HEK293 (cell line): ENCODE measurements around the gene NKG7.

Source experiments
- CTCF ChIA-PET: fragments of 350-600 bp; formaldehyde crosslinking; extraction: SDS; loops from one replicate; lab custom pipeline; 2021; ENCODE audit warnings: antibody characterized with exemption; lab: Yijun Ruan, JAX
- POLR2A ChIA-PET: fragments of 300-600 bp; formaldehyde crosslinking; extraction: SDS; loops from one replicate; lab custom pipeline; 2020; ENCODE audit warnings: antibody characterized with exemption, inconsistent platforms; lab: Yijun Ruan, JAX
- H3K27ac ChIP-seq: fragments of 200-500 bp; sonication (Bioruptor generic); 2 replicates; pipeline ENCODE4 v1.5.1; 2014; ENCODE audit warnings: low read depth, low read length, control low read depth, inconsistent platforms; ENCODE audit errors: extremely low read depth
- H3K36me3 ChIP-seq, 2 experiments: fragments of 200-500 bp in 1 of 2; sonication (Bioruptor generic) in 1 of 2; 1 replicate in 1 of 2; 2 replicates in 1 of 2; pipeline ENCODE4 v1.5.1; 2014 to 2017; ENCODE audit warnings: inconsistent platforms in 2 of 2, low read length in 2 of 2; ENCODE audit not compliant: control insufficient read depth in 2 of 2, insufficient read depth in 1 of 2
- H3K4me1 ChIP-seq: fragments of 200-500 bp; sonication (Bioruptor generic); 2 replicates; pipeline ENCODE4 v1.5.1; 2014; ENCODE audit warnings: mild to moderate bottlenecking, low read length, inconsistent platforms; ENCODE audit not compliant: control insufficient read depth, insufficient read depth
- H3K4me3 ChIP-seq: 2 replicates; pipeline ENCODE4 v1.5.1; 2011; ENCODE audit warnings: low read depth, mild to moderate bottlenecking, control low read depth, low read length, moderate library complexity
- H3K9me3 ChIP-seq: fragments of 200-500 bp; sonication (Bioruptor generic); 2 replicates; pipeline ENCODE4 v1.5.1; 2014; ENCODE audit warnings: low read depth, low read length, inconsistent platforms; ENCODE audit not compliant: control insufficient read depth, insufficient read depth
- ATF2 ChIP-seq: fragments of 450-650 bp; formaldehyde crosslinking; IDR thresholded peaks from 2 replicates; pipeline ENCODE4 v1.5.1; 2016; ENCODE audit warnings: missing biosample characterization, missing genetic modification characterization, low read depth
- EGR2 ChIP-seq: fragments of 450-650 bp; formaldehyde crosslinking; IDR thresholded peaks from 2 replicates; pipeline ENCODE4 v1.5.1; 2016; ENCODE audit warnings: low read depth, missing biosample characterization, missing genetic modification characterization
- FEZF1 ChIP-seq: fragments of 450-650 bp; formaldehyde crosslinking; IDR thresholded peaks from 2 replicates; pipeline ENCODE4 v1.5.1; 2016; ENCODE audit warnings: missing biosample characterization, missing genetic modification characterization
- GLIS1 ChIP-seq: fragments of 450-650 bp; formaldehyde crosslinking; IDR thresholded peaks from 2 replicates; pipeline ENCODE4 v1.5.1; 2016; ENCODE audit warnings: missing biosample characterization, missing genetic modification characterization
- GLIS2 ChIP-seq: fragments of 450-650 bp; formaldehyde crosslinking; IDR thresholded peaks from 2 replicates; pipeline ENCODE4 v1.5.1; 2016; ENCODE audit warnings: missing biosample characterization, missing genetic modification characterization
- MZF1 ChIP-seq: fragments of 450-650 bp; formaldehyde crosslinking; IDR thresholded peaks from 2 replicates; pipeline ENCODE4 v1.5.1; 2017; ENCODE audit warnings: missing biosample characterization, missing genetic modification characterization, borderline replicate concordance
- PRDM10 ChIP-seq: fragments of 450-650 bp; formaldehyde crosslinking; IDR thresholded peaks from 2 replicates; pipeline ENCODE4 v1.5.1; 2016; ENCODE audit warnings: missing biosample characterization, missing genetic modification characterization
- ZBTB17 ChIP-seq: fragments of 450-650 bp; formaldehyde crosslinking; IDR thresholded peaks from 2 replicates; pipeline ENCODE4 v1.5.1; 2016; ENCODE audit warnings: missing biosample characterization, missing genetic modification characterization
- ZBTB8A ChIP-seq: fragments of 450-650 bp; formaldehyde crosslinking; IDR thresholded peaks from 2 replicates; pipeline ENCODE4 v1.5.1; 2016; ENCODE audit warnings: missing biosample characterization, missing genetic modification characterization
- ZIC2 ChIP-seq: fragments of 450-650 bp; formaldehyde crosslinking; IDR thresholded peaks from 2 replicates; pipeline ENCODE4 v1.5.1; 2016; ENCODE audit warnings: missing biosample characterization, missing genetic modification characterization
- ZNF2 ChIP-seq: fragments of 450-650 bp; formaldehyde crosslinking; IDR thresholded peaks from 2 replicates; pipeline ENCODE4 v1.5.1; 2016; ENCODE audit warnings: missing biosample characterization, missing genetic modification characterization
- ZNF341 ChIP-seq: fragments of 450-650 bp; formaldehyde crosslinking; IDR thresholded peaks from 2 replicates; pipeline ENCODE4; 2016; ENCODE audit warnings: low read depth, missing biosample characterization, missing genetic modification characterization
- ZNF449 ChIP-seq: fragments of 450-650 bp; formaldehyde crosslinking; IDR thresholded peaks from 2 replicates; pipeline ENCODE4 v1.5.1; 2017; ENCODE audit warnings: missing biosample characterization, mild to moderate bottlenecking, missing genetic modification characterization, moderate library complexity
- ZNF777 ChIP-seq: fragments of 450-650 bp; formaldehyde crosslinking; IDR thresholded peaks from 2 replicates; pipeline ENCODE4 v1.5.1; 2017; ENCODE audit warnings: missing biosample characterization, missing genetic modification characterization, borderline replicate concordance
- TF ChIP-seq, protein P1 (sequence below): fragments of 450-650 bp; formaldehyde crosslinking; IDR thresholded peaks from 2 replicates; pipeline ENCODE4; 2016; ENCODE audit warnings: missing biosample characterization, missing genetic modification characterization
- TF ChIP-seq, protein P2 (sequence below): fragments of 450-650 bp; formaldehyde crosslinking; IDR thresholded peaks from 2 replicates; pipeline ENCODE4 v1.5.1; 2017; ENCODE audit warnings: missing biosample characterization, missing genetic modification characterization
- TF ChIP-seq, protein P3 (sequence below): fragments of 450-650 bp; formaldehyde crosslinking; IDR thresholded peaks from 2 replicates; pipeline ENCODE4 v1.5.1; 2017; ENCODE audit warnings: missing biosample characterization, missing genetic modification characterization

Gene NKG7

GRCh38 chr19:51368366-51369282 lies 3.8 kb downstream of the NKG7 start, which contains the start of gene CLDND2:
CLDND2 (minus strand) TSS chr19:51369003; CDS start chr19:51368577, 426 bp downstream.
- peak within 1 kb of the TSS; percentile 78 for H3K4me3 ChIP-seq
- no peaks in the 10 kb centered on the region for H3K9me3 ChIP-seq
- peaks cover 4% of the 10 kb centered on the region for H3K4me1 ChIP-seq
- POLR2A ChIA-PET, result interaction anchor here (0.8 to 2.7 kb wide), 8 partner anchors 9 to 34 kb away, joined by 4 to 37 read pairs (median 7); partner anchors contain the start of gene VSIG10L
- no peaks in the 10 kb centered on the region for H3K36me3 ChIP-seq
- CTCF ChIA-PET, result interaction anchor here (0.6 to 0.7 kb wide), 4 partner anchors 17 to 609 kb away, joined by 3 to 5 read pairs (median 3); no protein-coding TSS in a partner anchor
- TF ChIP-seq MZF1 (tag by site-specific recombination) (no peak), ZNF341 (peak; percentile 56), FEZF1 (tag by site-specific recombination) (no peak)
- TF ChIP-seq, protein P1, sequence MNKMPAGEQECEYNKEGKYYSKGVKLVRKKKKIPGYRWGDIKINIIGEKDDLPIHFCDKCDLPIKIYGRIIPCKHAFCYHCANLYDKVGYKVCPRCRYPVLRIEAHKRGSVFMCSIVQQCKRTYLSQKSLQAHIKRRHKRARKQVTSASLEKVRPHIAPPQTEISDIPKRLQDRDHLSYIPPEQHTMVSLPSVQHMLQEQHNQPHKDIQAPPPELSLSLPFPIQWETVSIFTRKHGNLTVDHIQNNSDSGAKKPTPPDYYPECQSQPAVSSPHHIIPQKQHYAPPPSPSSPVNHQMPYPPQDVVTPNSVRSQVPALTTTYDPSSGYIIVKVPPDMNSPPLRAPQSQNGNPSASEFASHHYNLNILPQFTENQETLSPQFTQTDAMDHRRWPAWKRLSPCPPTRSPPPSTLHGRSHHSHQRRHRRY (tag by site-specific recombination), result no peak
- TF ChIP-seq, protein P2, sequence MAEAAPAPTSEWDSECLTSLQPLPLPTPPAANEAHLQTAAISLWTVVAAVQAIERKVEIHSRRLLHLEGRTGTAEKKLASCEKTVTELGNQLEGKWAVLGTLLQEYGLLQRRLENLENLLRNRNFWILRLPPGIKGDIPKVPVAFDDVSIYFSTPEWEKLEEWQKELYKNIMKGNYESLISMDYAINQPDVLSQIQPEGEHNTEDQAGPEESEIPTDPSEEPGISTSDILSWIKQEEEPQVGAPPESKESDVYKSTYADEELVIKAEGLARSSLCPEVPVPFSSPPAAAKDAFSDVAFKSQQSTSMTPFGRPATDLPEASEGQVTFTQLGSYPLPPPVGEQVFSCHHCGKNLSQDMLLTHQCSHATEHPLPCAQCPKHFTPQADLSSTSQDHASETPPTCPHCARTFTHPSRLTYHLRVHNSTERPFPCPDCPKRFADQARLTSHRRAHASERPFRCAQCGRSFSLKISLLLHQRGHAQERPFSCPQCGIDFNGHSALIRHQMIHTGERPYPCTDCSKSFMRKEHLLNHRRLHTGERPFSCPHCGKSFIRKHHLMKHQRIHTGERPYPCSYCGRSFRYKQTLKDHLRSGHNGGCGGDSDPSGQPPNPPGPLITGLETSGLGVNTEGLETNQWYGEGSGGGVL (tag by site-specific recombination), result 0 out of 2 replicates have a peak, but pooled peaks have one; percentile 11
- H3K27ac ChIP-seq, result peak within 1 kb of the TSS; percentile 85; the same call in 1 of the 2 replicates

GRCh38 chr19:51367565-51368365 lies 4.7 kb downstream of the NKG7 start:
- Histone ChIP-seq H3K4me3 (peak overlapping the region; percentile 78), H3K36me3 (no peaks in the 10 kb centered on the region), H3K4me1 (peaks cover 7% of the 10 kb centered on the region), H3K27ac (peak overlapping the region; percentile 85; the same call in 1 of the 2 replicates), H3K9me3 (no peaks in the 10 kb centered on the region)
- ChIA-PET CTCF (interaction anchor here (0.6 to 1.0 kb wide), 5 partner anchors 16 to 608 kb away, joined by 3 to 4 read pairs (median 3); no protein-coding TSS in a partner anchor), POLR2A (interaction anchor here (0.7 to 2.7 kb wide), 12 partner anchors 8 to 33 kb away, joined by 3 to 37 read pairs (median 6); partner anchors contain the start of gene VSIG10L)
- TF ChIP-seq ZNF777 (tag by site-specific recombination) (peak; percentile 81), ZNF449 (tag by site-specific recombination) (peak; percentile 79), ZBTB8A (tag by site-specific recombination) (no peak), GLIS2 (tag by site-specific recombination) (peak; percentile 90), ATF2 (tag by site-specific recombination) (no peak), ZIC2 (peak; percentile 69), ZBTB17 (peak; percentile 86), GLIS1 (tag by site-specific recombination) (peak; percentile 73), ZNF2 (tag by site-specific recombination) (peak; percentile 45; the same call in 1 of the 2 replicates), EGR2 (peak; percentile 67), PRDM10 (tag by site-specific recombination) (peak; percentile 38; the same call in 1 of the 2 replicates)
- TF ChIP-seq, protein P3, sequence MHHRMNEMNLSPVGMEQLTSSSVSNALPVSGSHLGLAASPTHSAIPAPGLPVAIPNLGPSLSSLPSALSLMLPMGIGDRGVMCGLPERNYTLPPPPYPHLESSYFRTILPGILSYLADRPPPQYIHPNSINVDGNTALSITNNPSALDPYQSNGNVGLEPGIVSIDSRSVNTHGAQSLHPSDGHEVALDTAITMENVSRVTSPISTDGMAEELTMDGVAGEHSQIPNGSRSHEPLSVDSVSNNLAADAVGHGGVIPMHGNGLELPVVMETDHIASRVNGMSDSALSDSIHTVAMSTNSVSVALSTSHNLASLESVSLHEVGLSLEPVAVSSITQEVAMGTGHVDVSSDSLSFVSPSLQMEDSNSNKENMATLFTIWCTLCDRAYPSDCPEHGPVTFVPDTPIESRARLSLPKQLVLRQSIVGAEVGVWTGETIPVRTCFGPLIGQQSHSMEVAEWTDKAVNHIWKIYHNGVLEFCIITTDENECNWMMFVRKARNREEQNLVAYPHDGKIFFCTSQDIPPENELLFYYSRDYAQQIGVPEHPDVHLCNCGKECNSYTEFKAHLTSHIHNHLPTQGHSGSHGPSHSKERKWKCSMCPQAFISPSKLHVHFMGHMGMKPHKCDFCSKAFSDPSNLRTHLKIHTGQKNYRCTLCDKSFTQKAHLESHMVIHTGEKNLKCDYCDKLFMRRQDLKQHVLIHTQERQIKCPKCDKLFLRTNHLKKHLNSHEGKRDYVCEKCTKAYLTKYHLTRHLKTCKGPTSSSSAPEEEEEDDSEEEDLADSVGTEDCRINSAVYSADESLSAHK (tag by site-specific recombination), result peak; percentile 16; the same call in 1 of the 2 replicates
